M059J (cell line): ENCODE results near the gene MAMSTR. TPM values are rescaled to one million over a fixed set of nuclear protein-coding genes. Genes with fewer than 3 reads are reported as not detected.

Source experiments
- DNase-seq: peaks from one replicate; pipeline ENCODE4 v3.0.0-alpha.2; 2012; ENCODE audit warnings: low read depth
- total RNA-seq: library from RNA; depleted of rRNA; stranded (reverse); fragments of >200 nt; shearing (Covaris generic); gene quantifications from 2 replicates; pipeline ENCODE4 v1.2.3, GENCODE V29; 2014

MAMSTR gene
- total RNA-seq, 1 experiment from 2014 or later: 1.0 TPM

GRCh38 chr19:48746110-48746509 is 26.6 kb upstream of the MAMSTR start:
- no peak for DNase-seq

GRCh38 chr19:48745208-48745995 is 25.9 kb upstream of the MAMSTR start:
- peak; percentile 67 for DNase-seq

DNA sequence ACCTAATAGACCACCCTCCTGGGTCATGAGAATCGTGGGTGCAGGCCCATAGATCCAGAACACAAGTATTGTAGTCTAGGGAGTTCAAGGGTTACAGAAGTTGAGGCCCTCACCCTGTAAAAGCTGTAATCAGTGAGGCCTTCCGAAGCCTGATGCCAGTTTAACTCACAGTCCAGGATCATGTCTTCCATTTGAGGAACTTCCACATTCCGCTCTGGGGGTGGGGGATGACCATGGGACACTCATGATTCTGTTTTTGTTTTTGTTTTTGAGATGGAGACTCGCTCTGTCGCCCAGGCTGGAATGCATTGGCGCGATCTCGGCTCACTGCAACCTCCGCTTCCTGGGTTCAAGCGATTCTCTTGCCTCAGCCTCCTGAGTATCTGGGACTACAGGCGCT is 22.6 kb upstream of the MAMSTR start:
- no peak for DNase-seq

DNA sequence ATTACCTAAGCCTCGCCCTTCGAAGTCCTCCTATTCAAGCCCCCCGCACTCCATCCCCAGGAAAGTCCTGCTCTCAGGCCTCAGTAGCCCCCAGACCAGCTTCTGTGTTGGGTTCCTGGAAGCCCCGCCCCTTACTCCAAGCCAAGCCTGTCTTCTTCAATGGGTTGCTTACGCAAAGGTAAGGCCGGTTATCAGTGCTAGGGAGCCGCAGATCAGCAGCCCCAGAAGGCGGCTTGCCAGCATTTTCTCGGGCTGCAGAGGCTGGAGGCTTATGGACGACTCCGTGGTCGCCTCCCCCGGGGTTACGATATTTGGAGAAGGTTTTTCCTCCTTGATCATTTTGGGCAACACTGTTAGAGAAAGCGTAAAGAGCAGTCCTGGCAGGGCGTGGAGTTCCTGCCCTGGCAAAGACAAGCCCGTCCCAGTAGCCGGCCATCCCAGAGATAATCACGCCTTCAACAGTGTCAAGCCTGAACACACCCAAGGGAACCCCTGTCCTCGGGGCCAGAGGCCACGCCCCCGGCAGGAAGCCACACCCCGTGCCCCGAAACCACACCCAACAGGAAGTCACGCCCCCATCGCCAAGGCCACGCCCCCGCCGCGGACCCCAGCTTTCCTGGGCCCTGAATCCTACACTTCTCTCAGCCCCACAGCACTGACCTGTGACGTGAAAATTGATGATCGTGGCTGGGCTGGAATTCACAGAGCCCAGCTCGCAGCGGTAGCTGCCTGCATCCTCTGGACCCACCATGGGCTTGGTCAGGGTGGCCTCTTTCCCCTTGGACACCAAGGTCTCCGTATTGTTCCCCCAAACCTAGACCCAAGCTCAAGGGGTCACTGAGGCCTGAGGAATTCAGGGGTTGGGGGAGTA is 21.8 kb upstream of the MAMSTR start:
- no peak for DNase-seq

DNA sequence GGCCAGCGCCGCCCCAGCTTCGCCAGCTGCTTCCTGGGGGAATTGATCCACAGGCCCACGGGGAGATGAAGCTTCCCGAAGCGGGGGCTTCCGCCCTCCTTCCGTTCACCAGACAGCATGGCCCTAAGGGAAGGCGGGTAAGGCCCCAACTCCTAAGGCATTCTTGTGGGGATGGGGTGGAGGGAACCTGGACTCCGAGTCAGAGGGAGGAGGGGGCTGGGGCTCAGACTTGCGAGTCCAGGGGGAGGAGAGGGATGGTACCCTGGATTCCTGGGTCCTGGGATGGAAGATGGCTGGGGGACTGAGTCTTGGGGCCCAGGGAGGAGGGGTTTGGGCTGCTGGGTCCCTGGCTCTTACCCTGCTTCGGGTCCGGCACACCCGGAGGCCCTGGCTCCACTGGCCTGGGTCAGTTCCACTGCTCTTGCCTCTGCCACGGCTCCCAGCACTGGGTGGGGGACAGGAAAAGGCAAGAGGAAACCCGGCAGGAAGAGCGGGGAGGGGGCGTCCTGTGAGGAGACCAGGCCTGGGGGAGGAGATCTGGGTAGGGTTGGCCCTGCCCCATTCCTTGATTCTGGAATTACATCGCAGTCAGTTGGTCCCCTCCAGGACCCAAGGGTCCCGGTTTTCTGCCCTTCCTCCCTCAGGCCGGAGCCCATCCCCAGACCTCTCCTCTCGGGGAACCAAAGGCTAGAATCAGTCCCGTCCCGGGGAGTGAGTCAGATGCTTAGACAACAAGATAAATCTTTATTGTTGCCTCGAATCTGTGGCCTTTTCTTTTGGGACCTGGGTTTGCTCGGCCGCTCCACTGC is 20.8 kb upstream of the MAMSTR start, which contains the start of gene RASIP1:
Gene RASIP1 (minus strand): TSS at position 447 of the 809 bp plus-strand sequence. CDS start 328 bp downstream, at position 119.
- DNase-seq: no peak

DNA sequence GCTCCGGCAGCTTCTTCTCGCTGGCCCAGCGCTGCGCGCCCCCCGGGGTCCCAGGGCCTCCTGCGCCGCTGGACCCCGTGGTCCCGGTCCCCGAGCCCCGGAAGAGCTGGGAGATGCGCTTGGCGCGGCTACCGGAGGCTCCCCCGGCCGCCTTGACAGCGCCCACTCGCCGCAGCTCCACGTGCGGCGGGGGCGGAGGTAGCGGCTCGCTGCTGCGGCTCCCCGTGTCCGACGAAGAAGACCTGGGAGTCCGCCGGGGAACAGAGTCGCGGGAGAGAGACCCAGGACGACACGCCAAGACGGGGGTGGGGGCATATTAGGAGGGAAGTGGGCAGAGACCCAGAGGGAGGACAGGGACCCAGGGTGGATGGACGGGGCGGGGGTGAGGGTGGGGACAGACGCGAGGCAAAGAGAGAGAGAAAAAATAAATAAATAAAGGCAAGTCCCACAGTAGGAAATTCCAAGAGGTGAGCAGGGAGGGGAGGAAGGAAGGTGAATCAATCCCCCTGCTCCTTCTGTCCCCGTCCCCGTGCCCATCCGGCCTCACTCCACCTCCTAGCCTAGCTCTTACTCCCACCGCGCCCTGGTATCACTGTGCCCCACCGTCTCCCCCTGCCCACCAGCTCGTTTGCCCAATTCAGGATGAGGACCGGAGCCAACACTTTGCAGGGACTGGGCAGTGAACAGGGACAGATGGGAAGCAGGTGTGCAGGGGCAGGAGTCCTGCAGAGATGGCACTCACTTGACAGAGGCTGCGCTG is 20.1 kb upstream of the MAMSTR start:
- no peak for DNase-seq

- peak; percentile 84 for DNase-seq
These were observed 19.3 kb upstream of the MAMSTR start for GRCh38 chr19:48738557-48739403.

GRCh38 chr19:48737360-48737998 is 18.0 kb upstream of the MAMSTR start:
- no peak for DNase-seq

DNA sequence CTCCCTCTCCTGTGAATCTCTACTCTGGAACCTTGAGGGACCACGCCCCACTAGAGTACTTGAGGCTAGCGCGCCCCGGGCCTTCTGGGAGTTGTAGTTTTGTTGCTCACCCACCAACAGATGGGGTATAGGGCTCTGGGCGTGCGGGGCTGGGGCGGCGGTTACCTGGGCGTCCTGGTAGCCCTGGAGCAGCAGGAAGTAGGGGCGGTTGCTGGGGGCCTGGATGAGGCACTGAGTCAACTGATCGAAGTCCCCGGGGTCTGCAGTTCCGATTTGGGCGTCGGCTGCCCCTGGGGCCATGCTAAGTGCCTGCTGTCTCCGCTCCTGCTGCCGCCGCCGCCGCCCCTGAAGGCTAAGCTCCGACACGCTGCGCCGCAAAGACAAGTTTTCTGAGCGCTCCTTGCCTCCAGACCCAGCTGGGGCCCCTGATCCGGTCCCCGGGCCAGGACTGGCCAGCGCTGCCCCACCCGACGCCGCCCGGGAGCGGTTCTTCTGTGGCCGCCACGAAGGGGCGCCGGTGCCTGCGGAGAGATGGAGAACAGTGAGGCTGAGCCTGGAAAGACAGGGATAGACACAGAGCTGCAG is 15.6 kb upstream of the MAMSTR start:
- no peak for DNase-seq

- no peak for DNase-seq
These were observed 15.1 kb upstream of the MAMSTR start for GRCh38 chr19:48734625-48735024.

DNA sequence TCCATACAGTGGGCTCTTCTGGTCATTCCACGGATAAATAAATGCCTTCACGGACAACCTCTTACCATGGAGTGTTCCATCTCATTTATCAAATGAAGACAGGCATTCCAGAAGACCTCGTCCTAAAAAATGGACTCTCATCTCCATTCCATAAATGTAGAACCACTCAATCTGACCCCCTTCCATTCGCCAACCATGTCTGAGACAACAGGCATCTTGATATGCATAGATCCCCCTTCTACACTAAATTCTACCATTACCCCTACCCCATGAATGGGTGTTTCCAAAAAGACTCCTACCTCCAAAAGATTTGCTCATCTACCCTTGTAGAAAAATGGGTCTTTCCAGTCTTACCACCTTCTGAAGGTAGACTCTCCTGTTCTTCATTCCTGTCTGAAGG is 11.9 kb upstream of the MAMSTR start:
- no peak for DNase-seq

GRCh38 chr19:48728911-48729664 is 9.6 kb upstream of the MAMSTR start:
- no peak for DNase-seq

DNA sequence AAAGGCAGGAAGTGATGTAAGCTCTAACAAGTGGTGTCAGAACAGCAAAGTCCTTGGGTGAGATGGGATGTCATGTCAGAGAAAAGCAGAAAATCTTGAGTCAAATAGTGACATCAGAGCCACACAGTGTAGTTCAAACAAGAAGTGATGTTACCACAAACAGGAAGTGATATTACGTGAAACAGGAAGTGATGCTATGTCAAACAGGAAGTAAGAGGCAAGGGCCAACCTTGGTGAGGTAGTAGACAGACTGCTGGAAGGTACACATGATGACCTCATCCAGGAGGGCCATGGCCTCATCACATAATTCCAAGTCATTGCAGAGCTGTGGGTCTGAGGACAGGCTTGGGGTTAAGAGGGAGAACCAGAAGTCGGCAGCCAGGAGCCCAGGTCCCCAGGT is 7.0 kb upstream of the MAMSTR start:
- DNase-seq: no peak

DNA sequence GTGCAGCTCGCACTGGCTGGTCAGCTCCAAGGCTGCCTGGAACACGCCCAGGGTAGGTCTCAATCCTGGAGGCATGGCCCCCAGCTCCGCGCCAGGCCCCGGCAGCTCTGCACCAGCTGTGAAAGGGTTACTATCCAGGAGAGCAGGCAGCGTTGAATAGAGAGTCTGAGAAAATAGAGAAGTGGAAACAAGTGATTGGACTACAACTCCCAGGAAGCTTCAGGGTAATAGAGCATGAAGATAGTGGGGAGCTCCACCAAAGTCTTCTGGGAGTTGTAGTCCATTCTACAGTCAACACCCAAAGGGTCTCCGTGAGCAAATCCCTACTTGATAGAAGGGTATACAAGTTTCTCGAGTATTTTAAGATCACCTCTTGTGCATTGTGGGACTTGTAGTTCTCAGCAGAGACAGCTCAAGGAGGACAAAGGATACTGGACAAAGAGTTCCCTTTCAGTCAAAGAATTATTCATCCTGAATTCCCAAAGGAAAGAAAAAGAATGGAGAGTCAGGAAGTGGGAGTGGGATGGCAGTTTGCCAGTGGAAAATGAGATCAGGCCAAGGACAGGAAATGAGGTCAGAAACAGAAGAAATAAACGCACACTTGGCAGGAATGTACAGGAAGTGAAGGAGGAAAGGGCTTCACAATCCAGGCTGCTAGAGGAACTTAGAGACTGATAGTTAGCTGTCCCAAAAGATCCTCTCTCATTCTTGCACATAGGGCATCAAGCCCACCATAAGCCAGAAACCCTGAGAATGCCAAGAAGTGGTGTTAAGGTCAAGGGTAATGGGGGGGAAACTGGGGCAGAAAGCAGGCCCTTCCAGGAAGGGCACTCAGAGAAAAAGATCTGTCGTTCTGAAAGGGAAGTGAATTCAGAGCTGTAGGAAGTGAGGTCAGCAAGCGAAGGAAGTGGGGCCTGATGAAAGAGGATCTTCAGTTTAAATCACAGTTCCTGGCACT is 5.5 kb upstream of the MAMSTR start:
- DNase-seq: peak; percentile 91

- DNase-seq: no peak
These were observed 2.7 kb upstream of the MAMSTR start for GRCh38 chr19:48722196-48722708.

- DNase-seq: peak; percentile 100
These were observed 1.2 kb upstream of the MAMSTR start for GRCh38 chr19:48720613-48721296.

DNA sequence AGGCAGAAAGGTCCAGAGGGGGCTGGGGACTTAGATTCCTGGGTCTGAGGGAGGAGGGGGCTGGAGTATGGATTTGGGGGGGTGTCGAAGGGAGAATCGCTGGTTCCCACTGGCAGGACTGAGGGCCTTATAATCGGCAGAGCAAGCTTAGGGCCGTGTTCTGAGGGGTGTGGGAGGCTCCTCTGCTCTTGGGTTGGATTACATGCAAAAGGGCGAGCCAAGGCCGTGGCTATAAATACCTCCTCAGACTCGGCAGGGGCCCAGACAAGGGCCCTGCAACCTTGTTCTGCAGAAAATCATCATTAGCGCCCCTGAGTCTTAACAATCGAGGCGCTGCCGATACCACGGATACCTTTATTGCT is 707 bp upstream of the MAMSTR start:
- no peak for DNase-seq
